ENCODE results near the gene TCEANC2.
A peak's percentile ranks its signal among the peaks of the same experiment; 100 is the strongest.

The TCEANC2 gene

GRCh38 chr1:54117815-54118563 lies 64.6 kb downstream of the TCEANC2 start:
- DNase-seq = no peak

DNA sequence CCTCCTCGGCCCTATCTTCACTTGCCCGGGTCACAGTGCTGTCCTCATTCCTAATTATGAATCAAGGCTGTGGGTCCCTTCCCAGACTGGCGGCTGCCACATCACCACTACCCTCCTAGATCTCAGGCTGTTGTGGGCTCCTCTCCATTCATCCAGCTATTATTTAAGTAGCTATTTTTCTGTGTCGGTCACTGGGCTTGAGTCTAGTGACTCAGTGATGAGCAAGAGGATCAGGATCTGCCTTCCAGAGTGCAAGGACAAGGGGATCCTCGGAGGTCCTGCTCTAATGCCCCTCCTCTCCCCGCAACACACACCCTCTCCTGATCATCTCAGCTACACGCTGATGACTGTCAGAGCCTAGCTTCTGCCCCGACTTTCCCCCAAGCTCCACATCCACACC lies 65.3 kb downstream of the TCEANC2 start:
- no peak for DNase-seq

DNA sequence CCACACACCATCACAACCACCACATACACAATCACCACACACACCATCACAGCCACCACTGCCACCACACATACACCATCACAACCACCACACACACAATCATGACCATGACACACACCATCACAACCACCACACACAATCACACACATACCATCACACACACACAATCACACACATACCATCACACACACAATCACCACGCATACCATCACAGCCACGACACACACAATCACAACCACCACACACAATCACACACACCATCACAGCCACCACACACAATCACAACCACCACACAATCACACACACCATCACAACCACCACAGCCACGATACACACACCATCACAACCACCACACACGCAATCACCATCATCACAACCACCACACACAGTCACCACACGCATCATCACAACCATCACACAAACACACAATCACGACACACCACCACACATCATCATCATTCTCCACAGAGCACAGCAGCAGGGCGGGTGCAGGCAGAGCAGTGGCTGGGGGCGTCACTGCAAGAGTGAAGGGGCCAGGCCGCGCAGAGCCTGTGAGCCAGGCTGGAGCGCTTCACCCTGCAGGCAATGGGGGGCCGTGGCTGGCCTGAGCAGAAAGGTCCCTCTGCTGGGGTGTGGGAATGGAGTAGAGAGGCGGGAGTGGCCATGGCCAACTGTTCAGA lies 66.8 kb downstream of the TCEANC2 start:
- no peak for DNase-seq

GRCh38 chr1:54120698-54121481 lies 67.5 kb downstream of the TCEANC2 start:
- DNase-seq = no peak

- DNase-seq = peak; percentile 87
Measured at GRCh38 chr1:54121482-54122134, 68.2 kb downstream of the TCEANC2 start.

DNA sequence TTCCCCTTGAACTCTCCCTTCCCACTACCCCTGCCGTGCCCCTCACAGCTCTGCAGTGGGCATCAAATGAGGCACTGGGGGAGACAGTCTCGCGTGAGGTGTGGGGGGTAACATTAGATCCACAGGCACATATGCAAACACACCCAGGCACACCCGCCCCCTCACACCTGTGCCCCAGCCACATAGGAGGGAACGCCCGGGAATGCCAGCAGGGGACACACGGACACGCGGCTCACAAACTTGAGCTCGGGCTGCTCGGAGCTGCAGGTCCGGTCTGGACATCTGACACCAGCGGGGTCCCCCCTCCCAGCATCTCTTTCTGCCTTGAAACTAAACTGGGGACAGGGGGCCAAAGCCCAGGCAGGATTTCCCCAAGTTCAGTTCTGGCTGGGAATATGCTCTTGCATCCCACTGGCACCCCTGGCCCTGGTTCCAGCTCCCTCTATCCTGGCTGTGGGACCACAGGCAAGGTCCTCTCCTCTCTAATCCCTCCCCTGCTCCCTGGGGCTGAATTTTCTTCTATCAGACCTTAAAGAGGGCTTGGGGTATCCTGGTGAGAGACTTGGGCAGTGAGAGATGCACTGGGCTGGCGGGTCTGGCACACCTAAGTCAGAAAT lies 68.8 kb downstream of the TCEANC2 start:
- no peak for DNase-seq

DNA sequence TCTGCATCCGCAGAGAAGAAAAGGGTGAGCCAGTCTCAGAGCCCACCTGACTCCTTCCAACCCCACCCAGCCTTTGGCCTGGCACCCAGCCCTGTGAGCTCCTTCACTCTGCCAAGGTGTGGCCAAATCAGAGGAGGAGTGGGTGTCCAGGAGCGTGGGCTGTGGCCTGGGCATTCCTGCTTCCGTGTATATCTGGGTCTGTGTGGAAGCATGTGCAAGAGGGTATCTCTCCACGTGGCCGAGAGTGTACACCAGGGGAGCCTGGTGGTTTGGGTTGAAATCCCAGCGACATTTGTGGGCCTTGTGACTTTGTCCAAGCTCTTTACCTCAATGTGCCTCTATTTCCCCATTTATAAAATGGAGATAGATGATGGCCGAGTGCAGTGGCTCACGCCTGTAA lies 69.6 kb downstream of the TCEANC2 start:
- no peak for DNase-seq

GRCh38 chr1:54124472-54124871 lies 71.1 kb downstream of the TCEANC2 start:
- no peak for DNase-seq

DNA sequence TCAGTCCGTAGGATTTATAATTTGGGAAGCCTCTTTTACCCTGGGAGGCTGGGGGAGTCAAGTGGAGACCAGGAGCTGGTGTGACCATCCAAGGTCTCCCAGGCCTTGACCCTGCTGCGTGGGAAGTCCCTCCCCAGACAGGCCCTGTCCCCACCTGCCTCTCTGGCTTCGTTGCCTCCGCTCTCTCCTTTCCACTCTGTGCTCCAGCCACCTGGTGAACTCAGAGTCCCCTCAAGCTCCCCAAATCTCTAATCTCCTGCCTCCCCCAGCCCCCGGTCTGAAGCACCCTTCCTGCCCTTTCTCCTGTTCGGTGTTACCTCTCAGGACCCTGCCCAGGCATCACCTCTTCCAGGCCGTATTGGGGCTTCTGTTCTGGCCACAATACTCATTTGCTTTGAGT lies 71.5 kb downstream of the TCEANC2 start:
- no peak for DNase-seq

DNA sequence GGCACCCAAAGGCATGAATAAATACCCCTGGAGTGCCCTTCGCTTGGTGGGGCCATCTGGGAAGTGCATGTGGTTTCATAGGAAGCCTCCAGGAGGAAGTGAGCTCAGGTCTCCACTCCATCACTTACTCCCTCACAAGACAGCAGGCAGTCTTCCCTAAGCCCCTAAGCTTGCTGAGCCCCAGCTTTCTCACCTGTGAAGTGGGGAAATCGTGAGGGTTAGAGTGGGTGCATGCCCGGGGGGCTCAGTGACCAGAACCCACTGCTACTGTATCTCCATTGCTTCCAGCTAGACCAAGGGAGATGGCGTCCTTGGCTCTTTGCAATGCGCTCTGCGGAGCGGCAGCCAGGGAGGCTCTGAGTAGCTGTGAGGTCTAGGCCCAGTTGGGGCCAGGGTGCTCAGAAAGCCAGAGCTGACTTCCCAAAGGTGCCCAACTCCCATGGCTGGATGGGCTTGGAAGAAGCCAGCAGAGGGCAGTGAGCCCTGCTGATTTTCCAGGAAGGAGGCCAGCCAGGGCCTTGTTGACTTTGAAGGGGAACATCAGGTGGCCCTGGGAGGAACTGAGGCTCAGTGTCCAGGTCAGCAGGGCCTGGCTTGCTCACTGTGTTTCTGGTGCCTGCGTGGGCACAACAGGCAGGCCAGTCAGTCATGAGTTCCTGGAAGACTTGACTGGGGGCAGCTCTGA lies 72.1 kb downstream of the TCEANC2 start:
- no peak for DNase-seq

DNA sequence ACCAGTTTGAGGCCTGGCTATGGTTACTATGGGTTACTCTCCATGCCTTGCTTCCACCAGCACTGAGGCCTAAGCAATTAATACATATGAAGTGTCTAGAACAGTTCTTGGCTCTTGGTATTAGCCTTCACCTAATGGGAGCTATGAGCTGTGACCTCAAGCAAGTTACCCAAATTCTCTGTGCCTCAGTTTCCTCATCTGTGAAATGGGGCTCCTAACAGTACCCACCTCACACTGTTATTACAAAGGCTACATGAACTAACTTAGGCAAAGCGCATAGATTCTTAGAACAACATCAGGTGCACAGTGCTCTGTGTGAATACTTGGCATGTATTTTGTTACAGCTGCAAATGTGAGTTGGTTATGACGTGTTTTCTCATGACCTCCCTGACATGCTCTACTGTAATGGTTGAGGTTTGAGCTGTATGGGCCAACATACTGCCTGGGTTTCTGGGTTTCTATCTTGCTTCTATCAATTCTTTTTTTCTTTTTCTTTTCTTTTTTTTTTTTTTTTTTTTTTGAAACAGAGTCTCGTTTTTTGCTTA lies 72.9 kb downstream of the TCEANC2 start:
- no peak for DNase-seq

DNA sequence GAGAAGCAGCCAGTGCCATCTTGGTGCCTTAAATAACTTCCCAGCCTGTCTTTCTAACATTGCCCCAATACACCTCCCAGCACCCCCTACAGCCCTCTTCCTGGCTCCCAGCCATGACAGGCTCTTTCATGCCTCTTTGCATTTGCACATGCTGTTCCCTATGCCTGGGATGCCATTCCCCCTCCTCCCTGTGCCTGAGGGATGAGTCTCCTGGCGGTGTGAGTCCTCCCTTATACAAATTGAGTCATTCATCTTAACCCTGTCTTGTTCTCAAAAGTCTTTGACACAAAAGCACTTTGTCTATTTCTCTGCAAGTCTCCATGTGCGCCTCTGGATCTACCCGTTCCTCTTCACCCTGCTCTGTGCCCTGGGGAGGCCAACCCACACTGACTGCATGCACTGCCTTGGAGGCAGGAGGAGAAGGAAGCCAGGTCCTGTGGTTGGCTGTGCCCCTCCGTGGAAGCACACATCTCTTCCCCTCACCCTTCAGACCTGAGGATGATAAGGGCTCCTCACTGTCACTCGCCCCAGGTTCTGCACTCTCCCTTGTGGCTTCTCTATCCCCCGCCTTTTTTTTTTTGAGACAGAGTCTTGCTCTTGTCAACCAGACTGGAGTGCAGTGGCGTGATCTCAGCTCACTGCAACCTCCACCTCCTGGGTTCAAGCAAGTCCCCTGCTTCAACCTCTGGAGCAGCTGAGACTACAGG lies 74.3 kb downstream of the TCEANC2 start:
- DNase-seq = no peak

- DNase-seq = no peak
Measured at GRCh38 chr1:54129858-54130257, 76.5 kb downstream of the TCEANC2 start.

- no peak for DNase-seq
Measured at GRCh38 chr1:54131419-54131818, 78.0 kb downstream of the TCEANC2 start.

GRCh38 chr1:54132495-54132894 lies 79.1 kb downstream of the TCEANC2 start:
- DNase-seq = no peak

GRCh38 chr1:54134295-54134694 lies 80.9 kb downstream of the TCEANC2 start:
- no peak for DNase-seq

GRCh38 chr1:54135436-54136120 lies 82.2 kb downstream of the TCEANC2 start:
- DNase-seq = no peak

DNA sequence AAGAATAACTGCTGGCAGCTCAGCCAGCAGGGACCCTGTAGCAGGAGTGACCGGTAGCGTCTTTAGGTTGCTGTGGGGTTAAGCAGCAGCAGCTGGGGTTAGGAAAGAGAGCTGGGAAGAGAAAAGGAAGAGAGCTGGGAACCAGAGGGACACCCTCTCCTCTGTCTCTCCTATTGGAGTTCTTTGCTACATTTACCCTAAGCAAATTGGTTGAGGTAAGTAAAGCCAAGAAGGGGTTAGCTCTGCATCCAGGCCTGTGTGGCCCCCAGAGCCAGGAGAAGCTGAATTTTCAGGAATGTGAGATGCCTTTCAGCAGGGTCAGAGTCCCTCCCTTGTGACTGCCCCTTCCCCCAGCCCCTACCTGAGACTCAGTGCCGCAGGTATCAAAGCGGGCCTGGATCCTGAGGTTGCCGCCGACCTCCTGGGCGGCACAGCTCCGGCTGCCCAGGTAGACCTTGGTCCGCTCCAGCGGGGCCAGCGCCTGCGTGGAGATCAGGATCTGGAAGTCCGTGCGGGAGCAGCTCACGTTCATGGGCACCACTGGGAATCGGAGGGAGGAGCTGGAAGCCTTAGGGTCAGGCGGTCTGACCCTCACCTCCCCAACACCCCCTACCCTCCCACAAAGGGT lies 83.0 kb downstream of the TCEANC2 start:
- no peak for DNase-seq

DNA sequence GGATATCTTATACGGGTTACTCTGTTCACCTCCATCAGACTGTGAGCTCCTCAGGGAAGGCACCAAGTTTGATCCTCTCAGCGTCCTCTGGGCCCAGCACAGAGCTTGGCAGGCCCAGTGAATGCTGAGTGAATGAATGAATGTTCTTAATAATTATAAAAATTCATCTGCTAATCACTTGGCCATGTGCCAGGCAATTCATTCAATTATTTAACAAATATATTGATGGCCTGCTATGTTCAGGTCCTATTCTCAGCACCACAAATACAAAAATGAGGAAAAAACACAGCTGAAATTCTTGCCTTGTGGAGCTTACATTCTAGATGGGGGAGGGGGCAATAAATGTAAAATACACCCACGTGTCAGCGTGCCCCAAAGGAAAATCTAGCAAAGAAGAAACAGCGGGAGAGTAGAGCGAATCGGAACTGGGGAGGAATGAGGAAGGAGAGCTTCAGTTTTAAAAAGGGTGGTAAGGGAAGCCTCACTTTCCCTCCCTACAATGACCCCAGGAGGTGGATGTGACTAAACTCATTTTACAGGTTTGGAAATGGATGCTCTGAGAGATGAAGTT lies 83.6 kb downstream of the TCEANC2 start:
- DNase-seq = no peak

Measured in NCI-H2107 (cell line).